Ovary (tissue), 9 donors: ENCODE results near the gene ADNP. TPM values are rescaled to one million over a fixed set of nuclear protein-coding genes. Genes with fewer than 3 reads are reported as not detected.
A peak's percentile ranks its signal among the peaks of the same experiment; 100 is the strongest.

Experiments used
- DNase-seq, 5 donors: peaks; one replicate each; pipeline ENCODE4 v3.0.0-alpha.2; 2019 to 2020
- H3K27ac ChIP-seq, 2 donors: fragments of 200-600 bp; one replicate each; pipeline versions ENCODE4 v1.5.1 to v1.8.0; 2019 to 2022
- H3K27me3 ChIP-seq: fragments of 200-600 bp; one replicate; pipeline ENCODE4 v1.8.0; 2022
- H3K36me3 ChIP-seq: fragments of 200-600 bp; sonication (generic); one replicate; pipeline ENCODE4 v1.5.1; 2019
- H3K4me1 ChIP-seq: one replicate; pipeline ENCODE4 v1.8.1; 2013; ENCODE audit warnings: mild to moderate bottlenecking, moderate library complexity; ENCODE audit not compliant: insufficient read depth
- H3K4me3 ChIP-seq: fragments of 200-600 bp; sonication (generic); one replicate; pipeline ENCODE4 v1.5.1; 2017
- H3K9me3 ChIP-seq, 2 donors: fragments of 200-600 bp in 1 of 2; sonication (generic) in 1 of 2; one replicate each; pipeline versions ENCODE4 v1.5.1 to v1.8.1; 2013 to 2019; ENCODE audit warnings: mild to moderate bottlenecking in 1 of 2, moderate library complexity in 1 of 2
- EP300 ChIP-seq: sonication (generic); formaldehyde crosslinking; IDR thresholded peaks from one replicate; pipeline ENCODE4 v1.6.1; 2017; ENCODE audit warnings: antibody characterized with exemption
- POLR2A ChIP-seq: fragments of 450-650 bp; IDR thresholded peaks from one replicate; pipeline ENCODE4 v1.6.1; 2017; ENCODE audit warnings: antibody characterized with exemption, mild to moderate bottlenecking, moderate library complexity
- WGBS, 3 donors: extraction: QIAGEN DNeasy Blood & Tissue Kit in 1 of 3; methylation state at CpG; one replicate each; pipeline versions ENCODE4 v1.1.5 to v1.1.7; 2013 to 2017; 5-methylcytosine and 5-hydroxymethylcytosine counted together
- intact Hi-C, 4 donors: fragments of 100-400 bp; cut with DNase I; formaldehyde crosslinking; loops; one replicate each; pipeline versions ENCODE4 v1.11.0 to v1.15.1; 2022 to 2023
- polyA plus RNA-seq, 2 donors: library from polyadenylated mRNA; stranded (reverse); fragments of 200-250 nt in 1 of 2; fragments of 350-450 nt in 1 of 2; fragmentation: Illumina TruSeq in 1 of 2; extraction: RNeasy Lipid Tissue Mini Kit (QIAGEN cat#74804) in 1 of 2; gene quantifications; one replicate each; pipeline ENCODE4 v1.2.3, GENCODE V29; 2013 to 2014
- total RNA-seq, 7 donors: library from RNA; depleted of rRNA in 2 of 7; stranded (reverse); fragments of >200 nt in 2 of 7; fragmentation: NEBNext Ultra II Directional in 3 of 7; extraction: Animal tissue kit (Norgen Biotek cat#: 25700) in 3 of 7; gene quantifications; one replicate each; pipeline versions ENCODE4 v1.1.0 to v1.2.4, GENCODE V29; 2016 to 2023
- TF ChIP-seq, protein P1 (sequence below), 3 donors: fragments of 450-650 bp in 2 of 3; fragments of 200-600 bp in 1 of 3; IDR thresholded peaks; one replicate each; pipeline versions ENCODE4 v1.5.1 to v1.8.0; 2016 to 2022; ENCODE audit warnings: antibody characterized with exemption in 3 of 3, mild to moderate bottlenecking in 1 of 3
- donor health status: DM: no; HTN: no; CAD: no; lungs with moderate emphysema.
- donor health status: DM: no; HTN: no; CAD: no.
- donor health status: Bipolar disorder and iron deficiency.
- donor health status: DM: yes; HTN: yes; CAD: no.
- donor health status: DM: no; HTN: no; CAD: no.
- donor health status: DM: yes; HTN: yes; CAD: no.

Gene ADNP
- total and polyA plus RNA-seq, 9 donors: 30.8 to 94.7 (median 75.5) TPM

DNA sequence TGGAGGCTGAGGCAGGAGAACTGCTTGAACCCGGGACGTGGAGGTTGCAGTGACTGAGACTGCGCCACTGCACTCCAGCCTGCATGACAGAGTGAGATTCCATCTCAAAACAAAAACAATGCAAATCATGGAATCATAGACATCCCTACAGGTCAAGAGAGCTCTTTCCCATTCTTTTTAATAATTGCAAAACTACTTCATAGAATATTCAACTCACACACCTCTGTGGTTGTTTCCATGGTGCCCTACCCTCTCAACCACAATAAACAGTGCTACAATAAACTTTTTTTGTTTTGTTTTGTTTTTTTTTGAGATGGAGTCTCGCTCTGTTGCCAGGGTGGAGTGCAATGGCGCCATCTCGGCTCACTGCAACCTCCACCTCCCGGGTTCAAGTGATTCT, 11.8 kb upstream of the ADNP start:
- Histone ChIP-seq H3K4me1 (no peaks in the 10 kb centered on the region), H3K9me3 (no peaks in the 10 kb centered on the region), H3K27ac (no peak overlapping the region), H3K36me3 (peaks cover 2% of the 10 kb centered on the region), H3K4me3 (no peak overlapping the region), H3K27me3 (no peaks in the 10 kb centered on the region)
- 91 to 94% (median 92%) methylated on average over 7 of the region's 7 CpGs for WGBS, 3 donors
- DNase-seq: no peak
- intact Hi-C loops: no loop called here
- TF ChIP-seq, protein P1, sequence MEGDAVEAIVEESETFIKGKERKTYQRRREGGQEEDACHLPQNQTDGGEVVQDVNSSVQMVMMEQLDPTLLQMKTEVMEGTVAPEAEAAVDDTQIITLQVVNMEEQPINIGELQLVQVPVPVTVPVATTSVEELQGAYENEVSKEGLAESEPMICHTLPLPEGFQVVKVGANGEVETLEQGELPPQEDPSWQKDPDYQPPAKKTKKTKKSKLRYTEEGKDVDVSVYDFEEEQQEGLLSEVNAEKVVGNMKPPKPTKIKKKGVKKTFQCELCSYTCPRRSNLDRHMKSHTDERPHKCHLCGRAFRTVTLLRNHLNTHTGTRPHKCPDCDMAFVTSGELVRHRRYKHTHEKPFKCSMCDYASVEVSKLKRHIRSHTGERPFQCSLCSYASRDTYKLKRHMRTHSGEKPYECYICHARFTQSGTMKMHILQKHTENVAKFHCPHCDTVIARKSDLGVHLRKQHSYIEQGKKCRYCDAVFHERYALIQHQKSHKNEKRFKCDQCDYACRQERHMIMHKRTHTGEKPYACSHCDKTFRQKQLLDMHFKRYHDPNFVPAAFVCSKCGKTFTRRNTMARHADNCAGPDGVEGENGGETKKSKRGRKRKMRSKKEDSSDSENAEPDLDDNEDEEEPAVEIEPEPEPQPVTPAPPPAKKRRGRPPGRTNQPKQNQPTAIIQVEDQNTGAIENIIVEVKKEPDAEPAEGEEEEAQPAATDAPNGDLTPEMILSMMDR (IDR thresholded peaks at IDR 0.05): no peak
- no peak for TF ChIP-seq EP300
- TF ChIP-seq POLR2A: no peak

DNA sequence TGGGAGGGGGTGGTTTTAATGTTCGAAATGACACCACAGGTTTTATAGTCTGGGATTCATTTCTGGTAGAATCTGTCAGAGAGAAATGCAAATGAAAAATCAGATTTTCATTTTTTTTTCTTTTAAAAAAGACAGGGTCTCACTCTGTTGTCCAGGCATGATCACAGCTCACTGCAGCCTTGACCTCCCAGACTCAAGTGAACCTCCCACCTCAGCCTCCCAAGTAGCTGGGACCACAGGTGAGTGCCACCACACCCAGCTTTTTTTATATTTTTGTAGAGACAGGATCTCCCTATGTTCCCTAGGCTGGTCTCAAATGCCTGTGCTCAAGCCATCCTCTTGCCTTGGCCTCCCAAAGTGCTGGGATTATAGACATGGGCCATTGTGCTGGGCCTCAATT, 2.4 kb upstream of the ADNP start:
- H3K4me3 ChIP-seq: no peak overlapping the region
- H3K4me1 ChIP-seq: peaks cover 8% of the 10 kb centered on the region
- WGBS, 3 donors: 71 to 84% (median 73%) methylated on average over 1 of the region's 1 CpG
- H3K27ac ChIP-seq: no peak overlapping the region
- H3K36me3 ChIP-seq: no peaks in the 10 kb centered on the region
- H3K9me3 ChIP-seq: no peaks in the 10 kb centered on the region
- intact Hi-C loops: no loop called here
- no peak for DNase-seq
- H3K27me3 ChIP-seq: no peaks in the 10 kb centered on the region
- no peak for TF ChIP-seq POLR2A
- TF ChIP-seq EP300: no peak
- TF ChIP-seq, protein P1 (IDR thresholded peaks at IDR 0.05): no peak

DNA sequence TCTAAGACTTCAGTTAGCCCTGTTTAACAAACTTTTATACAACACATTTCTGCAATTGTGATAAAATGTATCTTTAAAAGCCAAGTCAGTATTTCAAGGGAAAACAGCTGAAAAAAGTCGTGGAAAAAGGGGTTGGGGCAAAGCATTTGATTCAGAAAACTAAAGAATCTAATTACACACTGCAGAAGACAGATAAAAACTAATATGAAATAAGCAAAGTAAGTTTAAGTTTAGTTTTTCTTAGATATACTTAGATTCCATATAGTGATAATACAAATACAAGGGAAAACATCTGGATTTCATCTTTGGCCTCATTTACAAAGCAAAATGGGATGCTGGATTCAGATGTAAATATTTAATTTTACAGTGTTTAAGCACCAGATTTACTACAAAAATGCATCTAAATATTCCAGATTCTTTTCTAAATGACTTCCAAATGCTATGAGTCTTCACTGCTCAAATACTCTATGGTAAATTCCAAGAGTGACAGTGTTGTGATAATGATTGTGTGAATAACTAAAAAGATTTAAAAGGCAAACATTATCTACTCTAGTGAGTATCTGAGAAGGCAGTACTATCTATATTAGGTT, 1.5 kb upstream of the ADNP start:
- no peaks in the 10 kb centered on the region for H3K36me3 ChIP-seq
- 12 to 18% (median 13%) methylated on average over 1 of the region's 1 CpG for WGBS, 3 donors

DNA sequence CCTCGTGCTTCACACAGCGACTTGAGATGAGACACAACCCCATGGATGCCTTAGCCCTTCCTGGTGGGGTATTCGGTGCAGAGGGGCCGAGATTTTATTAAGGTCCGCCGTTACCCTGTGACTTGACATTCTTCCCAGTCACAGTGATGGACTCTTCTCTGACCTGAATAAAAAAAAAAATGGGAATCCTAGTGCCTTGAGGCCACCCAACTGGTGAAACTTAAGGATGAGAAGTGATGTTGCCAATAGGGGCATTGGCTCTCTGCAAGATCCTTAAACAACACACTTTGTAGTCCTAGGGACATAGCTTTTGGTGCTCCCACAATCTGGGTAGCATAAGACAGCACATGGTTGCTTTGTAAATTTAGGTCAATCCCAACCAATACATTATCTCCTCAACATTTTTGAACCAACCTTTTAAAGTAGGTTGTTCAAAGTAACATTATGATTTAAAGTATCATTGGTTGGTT, 814 bp upstream of the ADNP start:
- no peaks in the 10 kb centered on the region for H3K27me3 ChIP-seq
- peak overlapping the region; percentile 87 to 98 for H3K27ac ChIP-seq
- TF ChIP-seq EP300: no peak
- no peak for TF ChIP-seq POLR2A
- TF ChIP-seq, protein P1 (IDR thresholded peaks at IDR 0.05): no peak
- H3K4me3 ChIP-seq: peak overlapping the region; percentile 92
- no peaks in the 10 kb centered on the region for H3K9me3 ChIP-seq
- no peaks in the 10 kb centered on the region for H3K36me3 ChIP-seq
- WGBS, 3 donors: 23 to 43% (median 27%) methylated on average over 6 of the region's 6 CpGs
- peaks cover 10% of the 10 kb centered on the region for H3K4me1 ChIP-seq
- intact Hi-C loops: no loop called here
- no peak for DNase-seq

More for the DNA sequence above, 1.5 kb upstream of the ADNP start:
- Histone ChIP-seq H3K27ac (peak overlapping the region in 1 of 2 donors; percentile 98), H3K4me3 (no peak overlapping the region), H3K4me1 (peaks cover 10% of the 10 kb centered on the region), H3K9me3 (no peaks in the 10 kb centered on the region), H3K27me3 (no peaks in the 10 kb centered on the region)
- no peak for DNase-seq
- TF ChIP-seq, protein P1 (IDR thresholded peaks at IDR 0.05): no peak
- TF ChIP-seq EP300: no peak
- TF ChIP-seq POLR2A: no peak
- intact Hi-C loops: no loop called here
